C4-2B (cell line): Measurements from ENCODE around the gene IL6ST.

Experiments
- CTCF ChIP-seq: fragments of 450-650 bp; conservative IDR thresholded peaks from 2 replicates; pipeline ENCODE4 v1.5.1; 2017; ENCODE audit warnings: mild to moderate bottlenecking
- ZFX ChIP-seq: fragments of 450-650 bp; IDR thresholded peaks from 2 replicates; pipeline ENCODE4 v1.6.1; 2017

GRCh38 chr5:56026863-56027300 is 32.1 kb upstream of the IL6ST start:
- no peak for TF ChIP-seq CTCF
- no peak for TF ChIP-seq ZFX
